Kidney (tissue), 14 donors: ENCODE data around the gene PPP1R1A. TPM values are rescaled to one million over a fixed set of nuclear protein-coding genes. Genes with fewer than 3 reads are reported as not detected.

Experiments
- DNase-seq, 5 donors: peaks; one replicate each; pipeline ENCODE4 v3.0.0-alpha.2; 2013 to 2020
- FAIRE-seq: peaks from 2 replicates; lab custom pipeline; 2012; peaks lifted over from hg19 to GRCh38; lab: Jason Lieb, UNC
- H3K27ac ChIP-seq, 2 donors: one replicate each; pipeline ENCODE4 v1.7.0; 2013; ENCODE audit warnings: low read depth in 2 of 2, low read length in 2 of 2, inconsistent platforms in 1 of 2
- H3K27me3 ChIP-seq: one replicate; pipeline ENCODE4 v1.7.1; 2013; ENCODE audit warnings: low read length, inconsistent platforms; ENCODE audit not compliant: control insufficient read depth, insufficient read depth
- H3K36me3 ChIP-seq, 3 donors: one replicate each; pipeline versions ENCODE4 v1.7.0 to v1.7.1; 2013; ENCODE audit warnings: low read length in 3 of 3, control low read depth in 1 of 3, inconsistent platforms in 1 of 3; ENCODE audit not compliant: insufficient read depth in 3 of 3, control insufficient read depth in 2 of 3
- H3K4me1 ChIP-seq, 3 donors: one replicate each; pipeline versions ENCODE4 v1.7.0 to v1.7.1; 2013; ENCODE audit warnings: low read length in 3 of 3, inconsistent platforms in 1 of 3, low read depth in 1 of 3; ENCODE audit not compliant: control insufficient read depth in 2 of 3, insufficient read depth in 2 of 3
- H3K4me3 ChIP-seq, 3 donors: one replicate each; pipeline versions ENCODE4 v1.7.0 to v1.8.1; 2013; ENCODE audit warnings: low read length in 3 of 3, control low read depth in 1 of 3, inconsistent platforms in 1 of 3
- H3K9ac ChIP-seq, 3 donors: one replicate each; pipeline versions ENCODE4 v1.7.0 to v1.7.1; 2013; ENCODE audit warnings: low read length in 3 of 3, control low read depth in 1 of 3, inconsistent platforms in 1 of 3
- H3K9me3 ChIP-seq, 3 donors: one replicate each; pipeline versions ENCODE4 v1.7.0 to v1.7.1; 2013; ENCODE audit warnings: low read length in 3 of 3, control low read depth in 1 of 3, inconsistent platforms in 1 of 3; ENCODE audit not compliant: control insufficient read depth in 2 of 3, insufficient read depth in 1 of 3
- CTCF ChIP-seq: IDR thresholded peaks from 3 replicates; pipeline ENCODE4 v1.5.1; 2012; ENCODE audit warnings: mild to moderate bottlenecking, moderate library complexity, borderline replicate concordance; ENCODE audit not compliant: insufficient read depth; ENCODE audit errors: extremely low read depth
- intact Hi-C: fragments of 100-400 bp; cut with DNase I; formaldehyde crosslinking; loops from one replicate; pipeline ENCODE4 v1.11.1; 2022
- polyA plus RNA-seq: library from polyadenylated mRNA; stranded (reverse); fragments of 350-450 nt; fragmentation: Illumina TruSeq; extraction: RNeasy Lipid Tissue Mini Kit (QIAGEN cat#74804); gene quantifications from one replicate; pipeline ENCODE4 v1.2.3, GENCODE V29; 2014; ENCODE audit warnings: low read depth, low replicate concordance; ENCODE audit not compliant: insufficient read depth
- total RNA-seq: library from RNA; stranded (reverse); fragmentation: NEBNext Ultra II Directional; extraction: Animal tissue kit (Norgen Biotek cat#: 25700); gene quantifications from one replicate; pipeline ENCODE4 v1.2.1, GENCODE V29; 2021
- donor health status: control.
- donor health status: control.
- donor health status: control.
- donor health status: control.
- donor health status: control.
- donor health status: DM: yes; HTN: yes; CAD: no.
- donor health status: Normal renal cell carcinoma (clear cell type).

The PPP1R1A gene
- total and polyA plus RNA-seq, 2 donors from 2014 or later = 128 to 217 TPM

GRCh38 chr12:54606556-54606955 is 18.1 kb upstream of the PPP1R1A start:
- FAIRE-seq (no peak), DNase-seq (no peak)
- no peak overlapping the region for H3K4me3 ChIP-seq
- no peaks in the 10 kb centered on the region for H3K9me3 ChIP-seq
- no peaks in the 10 kb centered on the region for H3K4me1 ChIP-seq
- no peaks in the 10 kb centered on the region for H3K27me3 ChIP-seq
- intact Hi-C loops = no loop called here
- H3K36me3 ChIP-seq = no peaks in the 10 kb centered on the region
- H3K27ac ChIP-seq = no peak overlapping the region
- no peak overlapping the region for H3K9ac ChIP-seq
- no peak for TF ChIP-seq CTCF

- FAIRE-seq (no peak), DNase-seq (no peak)
Observed at GRCh38 chr12:54605138-54605970, 16.9 kb upstream of the PPP1R1A start.

GRCh38 chr12:54604436-54604835 is 16.0 kb upstream of the PPP1R1A start:
- no peaks in the 10 kb centered on the region for H3K27me3 ChIP-seq
- no peak overlapping the region for H3K4me3 ChIP-seq
- no peak overlapping the region for H3K27ac ChIP-seq
- intact Hi-C loops = no loop called here
- H3K9me3 ChIP-seq = no peaks in the 10 kb centered on the region
- no peaks in the 10 kb centered on the region for H3K36me3 ChIP-seq
- H3K4me1 ChIP-seq = no peaks in the 10 kb centered on the region
- FAIRE-seq = no peak
- no peak for DNase-seq
- H3K9ac ChIP-seq = no peak overlapping the region
- TF ChIP-seq CTCF = no peak

More at GRCh38 chr12:54605138-54605970, 16.9 kb upstream of the PPP1R1A start:
- no peak overlapping the region for H3K9ac ChIP-seq
- H3K27ac ChIP-seq = no peak overlapping the region
- H3K27me3 ChIP-seq = no peaks in the 10 kb centered on the region
- H3K4me3 ChIP-seq = no peak overlapping the region
- H3K9me3 ChIP-seq = no peaks in the 10 kb centered on the region
- no peak for TF ChIP-seq CTCF
- no peaks in the 10 kb centered on the region for H3K36me3 ChIP-seq
- intact Hi-C loops = no loop called here
- no peaks in the 10 kb centered on the region for H3K4me1 ChIP-seq

- intact Hi-C loops = no loop called here
- Histone ChIP-seq H3K36me3 (no peaks in the 10 kb centered on the region), H3K27me3 (no peaks in the 10 kb centered on the region), H3K9me3 (no peaks in the 10 kb centered on the region), H3K27ac (no peak overlapping the region), H3K9ac (no peak overlapping the region), H3K4me3 (no peak overlapping the region), H3K4me1 (no peaks in the 10 kb centered on the region)
- no peak for TF ChIP-seq CTCF
- DNase-seq = no peak
- no peak for FAIRE-seq
Observed at GRCh38 chr12:54603872-54604271, 15.4 kb upstream of the PPP1R1A start.
